GM18502 (cell line): ENCODE results near the gene EIF2B2.
A peak's percentile ranks its signal among the peaks of the same experiment; 100 is the strongest.

Experiments used
- ATAC-seq: cut with Tn5 transposase; IDR thresholded peaks from one replicate; pipeline ENCODE4 v1.9.1; 2021; ENCODE audit warnings: mild to moderate bottlenecking; ENCODE audit not compliant: unreplicated experiment, poor library complexity

The EIF2B2 gene

DNA sequence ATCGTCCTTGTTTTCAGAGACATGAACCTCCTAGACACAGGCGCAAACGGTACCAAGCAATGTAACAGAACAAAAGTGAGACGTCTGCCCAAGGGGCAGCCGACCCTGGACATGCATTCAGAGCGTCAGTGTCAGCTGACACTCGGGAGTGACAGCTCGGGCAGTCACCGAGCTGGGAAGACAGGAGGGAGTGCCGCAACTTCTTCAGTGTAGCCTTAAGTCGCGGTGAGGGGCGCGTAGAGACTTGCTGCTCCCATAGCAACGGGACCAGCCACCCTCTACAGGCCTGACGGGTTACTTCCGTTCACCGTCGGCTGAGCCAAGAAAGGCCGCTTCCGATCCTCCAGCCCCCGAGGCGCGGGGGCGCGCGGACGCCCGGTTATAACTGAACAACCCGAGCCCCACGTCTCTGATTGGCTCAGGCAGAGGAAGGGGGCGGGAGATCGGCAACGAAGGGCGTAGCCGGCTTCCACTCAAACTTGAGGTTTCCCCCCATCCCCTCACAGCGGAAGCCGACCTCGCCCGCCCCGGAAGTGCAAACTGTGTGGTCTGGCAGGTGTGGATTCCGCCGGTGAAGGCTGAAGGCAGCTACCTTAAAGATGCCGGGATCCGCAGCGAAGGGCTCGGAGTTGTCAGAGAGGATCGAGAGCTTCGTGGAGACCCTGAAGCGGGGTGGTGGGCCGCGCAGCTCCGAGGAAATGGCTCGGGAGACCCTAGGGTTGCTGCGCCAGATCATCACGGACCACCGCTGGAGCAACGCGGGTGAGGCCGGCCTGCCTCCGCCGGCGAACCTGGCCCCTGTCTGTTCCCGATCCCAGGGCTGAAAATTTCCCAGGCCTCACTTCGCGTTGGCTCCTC is at the start of gene EIF2B2:
EIF2B2 (plus strand) TSS at position 530 of the 858 bp plus-strand sequence; CDS start at position 600, 70 bp downstream.
- ATAC-seq = peak; percentile 97

DNA sequence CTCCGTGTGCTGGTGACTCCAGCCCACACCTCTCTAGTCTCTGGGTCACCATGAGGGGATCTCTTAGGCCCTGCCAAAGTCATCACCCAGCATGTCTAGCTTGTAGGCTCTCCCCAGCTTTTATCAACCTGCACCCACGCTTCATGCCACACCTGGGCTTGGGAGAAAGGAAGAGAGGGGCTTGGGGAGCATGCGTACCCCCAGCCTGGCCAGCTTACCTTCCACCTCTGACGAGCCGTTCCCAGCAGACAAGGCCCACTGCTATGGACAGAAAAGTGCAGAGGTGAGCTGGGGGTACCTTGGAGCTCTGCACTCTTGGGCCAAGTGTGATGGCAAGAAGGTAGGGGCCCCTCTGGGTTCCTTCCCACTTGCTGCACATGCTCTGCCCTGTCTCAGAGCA is 49.0 kb upstream of the EIF2B2 start:
- no peak for ATAC-seq

DNA sequence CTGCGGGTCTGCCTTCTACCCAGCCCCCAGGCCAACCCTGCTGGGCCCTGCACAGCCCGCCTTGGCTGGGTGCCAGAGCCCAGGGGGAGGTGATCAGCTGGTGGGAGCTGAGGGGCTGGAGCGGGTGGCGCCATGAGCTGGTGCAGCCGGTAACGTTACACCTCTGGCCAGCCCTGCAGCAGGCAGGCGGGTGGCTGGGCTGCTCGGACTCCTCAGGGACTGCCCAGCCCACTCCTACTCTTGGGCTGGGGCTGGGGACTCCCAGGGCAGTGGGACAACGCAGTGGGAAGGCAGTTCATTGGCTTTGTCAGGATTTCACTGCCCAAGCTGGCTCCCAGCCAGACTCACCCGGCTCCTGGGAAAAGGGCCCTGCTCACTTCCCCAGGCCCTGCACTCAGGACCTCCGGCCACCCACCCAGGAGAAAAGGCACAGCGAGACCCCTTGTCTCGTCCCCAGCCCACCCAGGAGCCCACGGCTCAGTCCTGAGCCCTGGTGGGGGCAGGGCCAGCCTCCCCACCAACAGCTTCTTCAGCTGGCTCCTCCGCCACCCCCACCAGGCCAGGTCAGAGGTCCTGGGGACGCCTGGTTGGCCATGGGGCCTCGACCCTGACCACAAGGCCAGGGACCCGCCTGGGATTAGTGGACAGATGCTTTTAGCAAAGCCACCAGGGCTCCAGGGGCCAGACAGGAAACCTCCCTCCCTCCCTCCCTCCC is 48.3 kb upstream of the EIF2B2 start:
- ATAC-seq = no peak

DNA sequence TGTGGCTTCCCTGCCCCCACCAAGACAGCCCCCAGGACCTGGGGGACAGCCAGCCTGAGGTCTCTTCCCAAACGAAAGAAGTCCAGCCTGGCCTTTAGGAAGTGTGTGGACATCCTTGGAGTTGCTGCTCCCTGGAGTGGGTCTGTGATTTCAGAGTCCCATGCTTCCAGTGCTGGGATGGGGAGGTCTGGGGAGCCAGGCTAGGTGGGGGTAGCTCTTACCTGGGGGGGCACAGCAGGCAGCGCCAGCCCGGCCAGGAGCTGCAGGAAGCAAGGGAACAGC is 47.8 kb upstream of the EIF2B2 start:
- no peak for ATAC-seq

DNA sequence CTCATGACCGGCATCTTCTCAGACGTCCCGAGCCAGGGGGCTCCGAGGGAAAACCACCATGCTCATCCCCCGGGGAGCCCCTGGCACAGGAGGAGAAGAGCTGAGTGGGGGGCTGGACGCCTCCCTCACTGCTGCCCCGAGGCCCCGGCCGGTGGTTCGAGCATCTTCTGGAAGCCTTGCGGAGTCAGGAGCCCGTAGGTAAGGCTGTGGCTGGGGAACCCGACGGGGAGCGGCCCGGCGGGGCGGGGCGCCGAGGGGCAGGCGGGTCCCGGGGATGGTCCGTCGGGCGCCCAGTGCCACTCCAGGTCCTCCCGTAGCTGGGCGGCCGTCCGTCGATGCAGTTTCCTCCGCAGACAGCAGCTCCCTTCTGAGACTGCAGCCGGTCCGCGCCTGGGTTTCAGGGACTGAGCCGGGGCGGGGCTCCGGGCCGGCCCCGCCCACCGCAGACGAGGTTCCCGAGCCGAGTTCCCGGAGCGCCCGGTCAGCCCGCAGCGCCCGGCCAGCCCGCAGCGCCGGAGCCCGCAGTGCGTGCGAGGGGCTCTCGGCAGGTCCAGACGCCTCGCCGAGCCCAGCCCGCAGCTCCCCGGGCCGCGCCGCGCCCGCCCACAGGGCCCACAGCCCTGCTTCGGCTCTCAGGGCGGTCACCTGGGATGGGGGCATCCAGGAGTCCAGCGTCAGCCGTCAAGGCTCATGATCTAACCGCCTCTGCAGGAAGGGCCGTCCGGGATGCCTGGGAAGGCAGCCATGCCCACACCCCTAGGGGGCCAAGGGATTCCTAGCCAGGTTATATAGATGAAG is 47.3 kb upstream of the EIF2B2 start, which contains the start of gene PGF:
PGF (minus strand) TSS at position 369 of the 798 bp plus-strand sequence; CDS start at position 14, 355 bp downstream.
- ATAC-seq = no peak

DNA sequence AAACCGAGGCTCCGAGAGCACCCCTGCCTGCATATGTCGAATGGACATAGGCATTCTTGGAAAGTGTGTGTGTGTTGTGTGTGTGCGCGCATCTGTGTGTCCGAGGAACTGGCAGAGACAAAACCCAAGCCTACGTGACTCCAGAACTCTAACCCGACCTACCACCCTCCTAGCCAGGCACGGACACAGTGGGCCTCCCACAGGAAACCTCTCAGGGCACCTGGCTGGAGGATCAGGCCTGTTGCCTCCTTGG is 46.8 kb upstream of the EIF2B2 start:
- ATAC-seq = no peak

DNA sequence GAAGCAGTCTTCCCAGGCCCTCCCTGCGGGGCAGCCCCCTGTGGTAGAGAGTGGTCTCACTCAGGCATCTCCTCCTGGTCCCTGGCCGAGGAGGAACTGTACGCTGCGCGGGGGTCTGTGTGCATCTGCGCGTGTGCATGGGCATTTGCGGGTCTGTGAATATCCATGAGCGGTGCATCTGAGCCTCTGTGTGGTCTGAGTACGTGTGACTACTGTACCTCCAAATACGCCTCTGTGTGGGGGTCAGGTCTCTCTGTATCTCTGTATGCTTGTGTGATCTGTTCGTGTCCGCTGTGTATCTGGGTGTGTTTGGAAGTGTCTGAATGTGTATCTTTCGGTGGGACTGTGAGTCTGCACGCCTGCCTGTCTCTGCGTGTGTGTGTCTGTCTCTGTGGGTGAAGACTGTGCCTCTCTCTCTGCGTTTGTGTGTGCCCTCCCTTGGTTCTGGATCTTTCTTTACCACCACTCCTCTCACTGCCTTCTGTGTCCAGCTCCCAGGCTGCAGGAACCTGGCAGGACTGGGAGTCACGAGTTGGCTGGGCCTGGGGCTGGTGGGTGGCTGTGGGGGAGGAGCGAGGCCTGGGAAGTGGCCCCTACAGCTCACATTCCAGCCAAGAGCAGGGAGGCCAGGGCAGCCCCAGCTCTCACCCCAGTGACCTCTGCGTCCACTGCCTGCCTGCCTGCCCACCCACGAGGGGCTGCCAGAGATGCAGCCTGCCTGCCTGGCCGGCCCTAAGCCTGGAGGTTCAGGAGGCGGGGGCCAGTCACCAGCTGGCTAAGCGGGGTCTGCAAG is 46.2 kb upstream of the EIF2B2 start:
- ATAC-seq = no peak

DNA sequence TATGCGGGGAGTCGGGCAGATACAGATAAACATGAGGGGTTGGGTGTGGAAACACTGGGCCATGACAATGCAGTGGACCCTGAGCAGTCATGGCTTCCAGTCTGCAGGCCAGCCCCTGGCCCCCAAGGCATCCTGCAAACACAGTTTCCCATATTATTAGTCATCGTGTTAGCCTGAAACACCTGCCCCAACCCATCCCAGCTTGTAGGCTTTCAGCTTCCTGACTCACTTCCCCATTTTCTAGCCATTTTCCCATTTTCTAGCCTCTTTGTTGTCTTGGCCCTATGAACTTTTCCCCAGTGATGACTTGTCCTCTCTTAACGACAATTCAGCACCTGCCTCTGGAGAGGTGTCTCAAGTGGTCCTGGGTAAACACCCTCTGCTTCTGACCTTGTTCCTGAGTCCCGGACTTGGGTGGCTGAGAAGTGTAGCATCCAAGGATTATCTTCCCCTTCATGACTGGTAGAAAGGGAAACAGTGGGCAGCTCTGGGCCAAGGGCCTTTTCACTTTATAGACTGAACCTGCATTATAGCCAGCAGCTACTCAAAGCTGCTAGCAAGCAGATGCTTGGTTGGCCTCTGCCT is 43.0 kb upstream of the EIF2B2 start:
- no peak for ATAC-seq

DNA sequence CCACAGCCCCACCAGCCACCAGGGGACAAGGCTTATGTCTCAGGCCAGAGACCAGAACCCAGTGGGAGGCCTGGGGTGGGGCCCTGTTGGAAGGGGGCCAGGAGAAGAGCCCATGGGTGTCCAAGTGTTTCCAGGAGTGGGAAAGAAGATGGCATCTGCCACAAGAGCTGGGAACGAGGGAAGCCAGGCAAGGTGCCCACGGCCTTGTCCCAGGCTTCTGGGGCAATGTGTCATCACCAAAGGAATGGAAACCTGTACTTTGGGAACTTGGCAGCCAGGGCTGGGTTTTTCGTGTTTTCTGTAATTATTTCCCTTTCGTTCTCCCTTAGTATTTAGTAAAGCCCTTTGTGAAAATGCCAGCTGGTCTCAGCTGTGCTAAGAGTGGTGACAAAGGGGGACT is 42.0 kb upstream of the EIF2B2 start:
- no peak for ATAC-seq

DNA sequence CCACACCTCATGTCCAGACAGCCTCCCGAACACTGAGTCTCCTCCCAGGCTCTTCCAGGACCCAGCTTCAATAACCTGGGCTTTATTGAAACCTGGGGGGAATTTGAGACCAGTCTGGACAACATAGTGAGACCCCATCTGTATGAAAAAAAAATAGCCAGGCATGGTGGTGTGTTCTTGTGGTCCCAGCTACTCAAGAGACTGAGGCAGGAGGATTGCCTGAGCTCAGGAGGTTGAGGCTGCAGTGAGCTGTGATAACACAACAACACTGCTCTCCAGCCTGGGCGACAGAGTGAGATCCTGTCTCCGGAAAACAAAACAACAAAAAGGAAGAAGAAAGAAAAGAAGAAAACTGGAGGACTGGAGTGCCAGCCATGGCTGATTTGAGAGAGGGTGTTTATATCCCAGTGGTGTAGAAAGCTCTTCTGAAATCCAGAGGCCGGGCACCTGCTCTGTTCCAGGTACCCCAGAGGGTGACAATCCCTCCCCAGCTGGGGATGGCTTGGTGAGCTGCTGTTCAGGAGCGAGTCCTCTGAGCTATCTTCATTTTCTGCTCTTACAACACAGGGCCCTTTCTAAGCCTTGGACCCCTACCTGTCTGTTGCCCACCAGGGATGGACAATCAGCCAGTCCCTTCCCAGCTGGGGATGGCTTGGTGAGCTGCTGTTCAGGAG is 41.3 kb upstream of the EIF2B2 start:
- no peak for ATAC-seq

DNA sequence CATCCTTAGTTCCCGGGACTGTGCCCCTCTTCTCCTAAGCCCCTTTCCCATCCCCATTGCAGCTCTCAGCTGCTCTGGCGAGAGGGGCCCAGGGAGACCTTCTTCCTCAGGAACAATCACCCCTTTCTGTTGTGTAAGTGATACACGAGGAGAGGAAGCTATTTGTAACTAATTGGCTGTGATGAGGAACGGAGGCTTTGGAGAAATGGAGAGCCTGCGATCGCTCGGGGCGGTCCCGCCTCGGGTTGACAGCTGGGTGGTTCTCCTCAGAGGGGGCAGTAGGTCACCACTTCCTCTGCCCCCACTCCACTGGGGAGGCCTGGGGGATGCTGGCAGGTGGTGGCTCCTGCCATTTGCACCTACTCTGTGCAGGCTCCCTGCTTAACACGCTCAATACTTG is 40.7 kb upstream of the EIF2B2 start:
- no peak for ATAC-seq

DNA sequence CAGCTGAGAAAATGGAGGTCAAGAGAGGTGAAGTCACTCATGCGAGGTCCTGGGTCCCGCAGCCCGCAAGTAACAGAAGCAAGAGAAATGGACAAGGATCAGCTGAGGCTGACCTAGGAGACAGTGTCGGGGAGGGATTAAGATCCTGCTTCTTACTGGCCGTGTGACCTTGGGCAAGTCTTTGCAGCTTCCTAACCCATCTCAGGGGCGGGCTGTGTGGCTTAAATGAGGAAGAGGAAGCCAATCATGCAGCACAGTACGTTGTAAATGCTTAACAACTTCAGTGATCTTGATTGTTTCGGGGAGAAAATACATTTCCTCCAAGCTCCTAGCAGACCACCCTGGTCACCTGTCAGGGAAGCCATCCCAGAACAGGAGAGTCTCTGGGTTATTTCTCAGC is 40.2 kb upstream of the EIF2B2 start:
- no peak for ATAC-seq

DNA sequence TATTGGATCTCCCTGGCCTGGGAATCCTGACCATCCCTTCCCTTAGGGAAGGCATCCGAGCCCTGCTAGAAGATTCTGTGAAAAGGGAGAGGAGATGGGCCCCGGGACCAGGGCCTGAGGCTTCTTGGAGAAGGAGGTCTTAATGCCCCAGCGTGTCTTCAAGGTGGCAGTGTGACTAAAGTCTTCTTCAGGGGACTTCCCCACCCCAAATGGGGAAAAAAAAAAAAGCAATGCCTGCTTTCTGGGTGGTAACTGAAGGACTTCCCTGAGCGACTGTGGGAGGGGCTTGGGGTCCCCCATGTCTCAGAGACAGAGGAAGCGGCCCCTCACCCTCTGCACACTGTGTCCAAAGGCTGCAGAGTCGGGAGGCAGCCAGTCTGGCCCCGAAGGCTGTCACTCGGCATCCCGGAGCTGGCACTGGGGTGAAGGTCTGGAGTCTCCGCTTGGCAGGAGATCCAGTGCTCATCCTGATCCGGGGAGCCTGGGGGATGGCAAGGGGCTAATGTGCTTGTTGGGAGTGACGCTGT is 39.5 kb upstream of the EIF2B2 start:
- no peak for ATAC-seq

DNA sequence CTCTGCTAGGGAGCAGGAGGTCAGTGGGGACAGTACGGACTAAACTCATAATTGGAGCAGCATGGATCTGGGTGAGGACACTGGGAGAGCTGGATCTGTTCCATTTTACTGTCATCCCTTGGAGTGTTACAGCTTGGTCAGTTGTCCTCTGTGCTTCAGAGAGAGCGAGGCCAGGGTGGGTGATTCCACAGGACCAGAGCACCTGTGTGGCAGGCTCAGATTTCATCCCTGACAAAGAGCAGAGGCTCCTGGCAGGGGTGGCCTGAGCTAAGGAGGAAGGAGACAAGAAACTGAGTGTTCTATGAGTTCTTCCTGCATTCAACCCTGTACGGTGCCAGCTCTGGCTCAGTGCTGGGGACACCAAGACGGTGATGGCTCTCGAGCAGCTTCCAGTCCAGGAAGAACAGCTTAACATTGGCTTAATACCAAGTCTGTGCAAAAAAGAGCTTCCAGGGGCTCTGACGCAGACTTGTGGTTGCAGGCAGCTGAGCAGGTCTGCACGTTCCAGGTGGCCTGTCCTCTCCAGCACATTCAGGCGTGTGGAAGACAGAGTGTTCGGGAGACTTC is 38.9 kb upstream of the EIF2B2 start:
- ATAC-seq = no peak

DNA sequence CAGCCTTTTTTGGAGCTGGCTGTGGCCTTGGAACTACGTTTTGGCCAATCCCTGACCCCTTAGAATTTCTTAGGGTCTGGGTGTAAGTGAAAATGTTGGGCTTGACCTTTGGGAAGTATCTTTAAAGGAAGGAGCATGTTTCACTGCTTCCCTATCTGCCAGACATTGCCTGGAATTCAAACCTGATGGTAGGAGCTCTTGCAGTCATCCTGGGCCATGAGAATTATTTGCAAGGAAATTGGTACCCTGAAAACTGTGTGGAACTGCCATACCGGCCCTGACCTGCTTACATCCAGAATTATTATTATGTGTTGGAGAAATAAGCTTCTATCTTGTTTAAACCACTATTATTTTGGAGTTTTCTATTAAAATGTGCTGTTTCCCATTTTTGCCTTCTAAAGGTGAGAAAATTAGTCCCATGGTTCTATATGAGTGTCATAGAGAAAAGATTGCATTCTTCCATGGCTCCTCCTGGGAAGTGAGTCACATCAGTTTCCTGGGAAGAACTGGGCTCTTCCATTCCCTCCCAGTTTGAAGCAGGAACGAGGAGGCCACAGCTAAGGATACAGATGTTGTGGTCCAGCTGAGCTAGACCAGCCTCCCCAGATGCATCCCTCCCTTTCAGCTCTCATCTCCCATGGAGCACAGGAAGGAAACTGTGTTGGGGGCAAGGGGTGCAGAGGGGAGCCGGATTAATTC is 37.8 kb upstream of the EIF2B2 start:
- no peak for ATAC-seq

DNA sequence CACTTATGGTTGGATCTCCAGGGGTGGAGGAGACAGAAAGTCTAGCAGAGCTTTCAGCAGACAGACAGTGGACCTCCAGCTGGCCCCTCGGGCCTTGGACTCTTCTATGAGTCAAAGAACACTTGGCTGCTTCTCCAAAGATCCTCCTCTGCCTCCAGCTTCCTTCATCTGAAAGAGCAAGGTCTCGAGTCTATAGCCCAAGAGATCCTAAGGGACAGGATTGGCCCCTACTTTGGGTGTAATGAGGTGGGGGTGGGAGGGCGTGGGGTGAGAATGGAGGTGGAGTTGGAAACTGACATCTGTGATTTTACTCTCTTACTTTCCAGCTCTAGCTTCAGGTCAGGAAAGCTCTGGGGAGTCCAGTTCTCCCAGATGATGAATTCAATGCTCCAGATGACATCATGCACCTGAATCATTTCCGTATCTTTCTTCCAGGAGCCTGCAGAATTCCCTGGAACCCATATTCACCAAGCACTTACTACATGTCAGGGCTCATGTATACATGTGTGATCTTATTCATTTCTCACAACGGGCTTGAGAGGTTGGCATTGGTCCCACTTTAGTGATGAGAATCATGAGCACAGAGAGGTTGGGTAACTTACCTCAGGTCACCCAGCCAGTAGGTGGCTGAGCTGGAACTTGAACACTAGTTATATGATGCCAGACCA is 37.1 kb upstream of the EIF2B2 start:
- no peak for ATAC-seq

DNA sequence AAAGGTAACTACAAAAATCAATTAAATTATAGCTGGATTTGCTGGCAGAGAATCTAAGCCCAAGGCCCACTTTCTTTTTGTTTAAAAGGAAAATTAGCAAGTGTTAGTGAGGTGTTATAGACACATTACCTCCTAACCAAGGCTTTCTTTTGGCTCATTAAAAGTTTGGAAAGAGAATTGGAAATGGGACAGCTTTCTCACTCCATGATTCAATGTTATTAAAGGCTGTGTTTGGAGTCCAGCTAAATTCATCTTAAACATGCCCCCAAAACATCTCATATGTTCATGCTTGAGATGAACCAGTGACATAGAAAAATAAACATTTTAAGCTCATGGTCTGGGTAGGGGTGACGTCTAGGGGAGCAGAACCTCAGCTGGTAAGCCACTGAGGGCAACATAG is 33.9 kb upstream of the EIF2B2 start:
- ATAC-seq = no peak
